Type B pancreatic cell (in vitro differentiated cells): Measurements from ENCODE around the gene ABCA7. TPM values are rescaled to one million over a fixed set of nuclear protein-coding genes. Genes with fewer than 3 reads are reported as not detected.

Experiments
- DNase-seq: peaks from one replicate; pipeline ENCODE4 v3.0.0; 2021; ENCODE audit warnings: mixed read lengths; ENCODE audit not compliant: unreplicated experiment; ENCODE audit errors: extremely low spot score
- H3K27ac Mint-ChIP-seq: 2 replicates; pipeline ENCODE4 v1.8.0; 2021; ENCODE audit warnings: mild to moderate bottlenecking, mixed read lengths
- H3K27me3 Mint-ChIP-seq: 2 replicates; pipeline ENCODE4 v1.8.0; 2021; ENCODE audit warnings: mixed read lengths
- H3K36me3 Mint-ChIP-seq: 2 replicates; pipeline ENCODE4 v1.8.0; 2021; ENCODE audit warnings: mixed read lengths
- H3K4me1 Mint-ChIP-seq: one replicate; pipeline ENCODE4 v1.8.0; 2021; ENCODE audit warnings: mixed read lengths; ENCODE audit not compliant: unreplicated experiment
- H3K4me3 Mint-ChIP-seq: 2 replicates; pipeline ENCODE4 v1.8.0; 2021; ENCODE audit warnings: mild to moderate bottlenecking, mixed read lengths
- H3K9me3 Mint-ChIP-seq: 2 replicates; pipeline ENCODE4 v1.8.0; 2021; ENCODE audit warnings: mixed read lengths
- CTCF ChIP-seq: fragments of 200-600 bp; sonication (generic); conservative IDR thresholded peaks from 2 replicates; pipeline ENCODE4 v1.5.0; 2021; ENCODE audit warnings: antibody characterized with exemption, mild to moderate bottlenecking
- total RNA-seq: library from RNA; stranded (reverse); gene quantifications from 2 replicates; pipeline ENCODE4 v1.2.1, GENCODE V29; 2021; ENCODE audit warnings: low replicate concordance

The ABCA7 gene
- total RNA-seq, 1 donor from 2014 or later = 26.1 TPM

GRCh38 chr19:1006711-1007398 is 33.1 kb upstream of the ABCA7 start:
- TF ChIP-seq CTCF = no peak
- no peaks in the 10 kb centered on the region for H3K4me1 Mint-ChIP-seq
- peaks cover 5% of the 10 kb centered on the region for H3K36me3 Mint-ChIP-seq
- no peaks in the 10 kb centered on the region for H3K9me3 Mint-ChIP-seq
- no peak overlapping the region for H3K27ac Mint-ChIP-seq
- H3K27me3 Mint-ChIP-seq = peaks cover 9% of the 10 kb centered on the region
- no peak for DNase-seq
- H3K4me3 Mint-ChIP-seq = no peak overlapping the region

- no peak for DNase-seq
- Mint-ChIP-seq H3K27me3 (peaks cover 5% of the 10 kb centered on the region), H3K4me1 (no peaks in the 10 kb centered on the region), H3K36me3 (peaks cover 5% of the 10 kb centered on the region), H3K27ac (no peak overlapping the region), H3K4me3 (no peak overlapping the region), H3K9me3 (no peaks in the 10 kb centered on the region)
- no peak for TF ChIP-seq CTCF
Measured at GRCh38 chr19:1007399-1008251, 32.3 kb upstream of the ABCA7 start.

- Mint-ChIP-seq H3K27me3 (peaks cover 3% of the 10 kb centered on the region), H3K4me3 (no peak overlapping the region), H3K36me3 (peaks cover 5% of the 10 kb centered on the region), H3K4me1 (no peaks in the 10 kb centered on the region), H3K27ac (no peak overlapping the region), H3K9me3 (no peaks in the 10 kb centered on the region)
- DNase-seq = no peak
- TF ChIP-seq CTCF = no peak
Measured at GRCh38 chr19:1008268-1009040, 31.5 kb upstream of the ABCA7 start.

- no peak overlapping the region for H3K4me3 Mint-ChIP-seq
- peaks cover 5% of the 10 kb centered on the region for H3K36me3 Mint-ChIP-seq
- DNase-seq = no peak
- peaks cover 3% of the 10 kb centered on the region for H3K27me3 Mint-ChIP-seq
- H3K9me3 Mint-ChIP-seq = no peaks in the 10 kb centered on the region
- no peak for TF ChIP-seq CTCF
- H3K27ac Mint-ChIP-seq = no peak overlapping the region
- H3K4me1 Mint-ChIP-seq = no peaks in the 10 kb centered on the region
Measured at GRCh38 chr19:1009041-1009980, 30.6 kb upstream of the ABCA7 start.

- Mint-ChIP-seq H3K9me3 (no peaks in the 10 kb centered on the region), H3K27ac (no peak overlapping the region)
Measured at GRCh38 chr19:1009981-1010538, 29.8 kb upstream of the ABCA7 start.

More at GRCh38 chr19:1009981-1010538, 29.8 kb upstream of the ABCA7 start:
- H3K27me3 Mint-ChIP-seq = peaks cover 2% of the 10 kb centered on the region
- peaks cover 5% of the 10 kb centered on the region for H3K36me3 Mint-ChIP-seq
- no peak for DNase-seq
- TF ChIP-seq CTCF = no peak
- H3K4me3 Mint-ChIP-seq = no peak overlapping the region
- no peaks in the 10 kb centered on the region for H3K4me1 Mint-ChIP-seq
